GM23338 (cell line): Measurements from ENCODE around the gene MAGI1. TPM values are rescaled to one million over a fixed set of nuclear protein-coding genes. Genes with fewer than 3 reads are reported as not detected.
A peak's percentile ranks its signal among the peaks of the same experiment; 100 is the strongest.

ENCODE experiments used
- ATAC-seq: fragments of 200-7000 bp; cut with Tn5 transposase; 3 replicates; pipeline ENCODE4 v1.9.1; 2020
- DNase-seq: peaks from one replicate; pipeline ENCODE4 v3.0.0-alpha.2; 2015; ENCODE audit warnings: low spot score
- H2AFZ ChIP-seq: fragments of 200-600 bp; sonication (generic); 2 replicates; pipeline ENCODE4 v1.8.0; 2016; ENCODE audit warnings: antibody characterized with exemption, mild to moderate bottlenecking, moderate library complexity
- H3F3A ChIP-seq: fragments of 200-600 bp; sonication (generic); replicated peaks from 2 replicates; pipeline ENCODE4 v1.8.0; 2017; ENCODE audit warnings: antibody characterized with exemption, mixed run types, low read depth
- H3K27ac ChIP-seq: fragments of 200-600 bp; sonication (generic); 2 replicates; pipeline ENCODE4 v1.6.1; 2016; ENCODE audit warnings: low read depth
- H3K27me3 ChIP-seq: fragments of 200-600 bp; sonication (generic); 2 replicates; pipeline ENCODE4 v1.8.0; 2016; ENCODE audit warnings: mild to moderate bottlenecking, mixed run types, moderate library complexity; ENCODE audit not compliant: insufficient read depth
- H3K36me3 ChIP-seq: fragments of 200-600 bp; sonication (generic); 2 replicates; pipeline ENCODE4 v1.8.0; 2016; ENCODE audit warnings: mild to moderate bottlenecking; ENCODE audit not compliant: insufficient read depth
- H3K4me1 ChIP-seq: fragments of 200-600 bp; sonication (generic); 2 replicates; pipeline ENCODE4 v1.8.0; 2016; ENCODE audit warnings: mild to moderate bottlenecking, moderate library complexity; ENCODE audit not compliant: insufficient read depth
- H3K4me2 ChIP-seq: fragments of 200-600 bp; sonication (generic); 2 replicates; pipeline ENCODE4 v1.7.1; 2017; ENCODE audit warnings: mixed run types
- H3K4me3 ChIP-seq: fragments of 200-600 bp; sonication (generic); 2 replicates; pipeline ENCODE4 v1.6.1; 2016; ENCODE audit warnings: mixed run types
- H3K79me2 ChIP-seq: fragments of 200-600 bp; sonication (generic); replicated peaks from 2 replicates; pipeline ENCODE4 v1.8.0; 2017; ENCODE audit warnings: mild to moderate bottlenecking; ENCODE audit not compliant: insufficient read depth
- H3K9me2 ChIP-seq: fragments of 200-600 bp; sonication (generic); 2 replicates; pipeline ENCODE4 v1.8.0; 2017; ENCODE audit not compliant: insufficient read depth
- H4K20me1 ChIP-seq: fragments of 200-600 bp; sonication (generic); replicated peaks from 2 replicates; pipeline ENCODE4 v1.8.0; 2017; ENCODE audit warnings: mild to moderate bottlenecking; ENCODE audit not compliant: insufficient read depth
- H3K27ac Mint-ChIP-seq: 2 replicates; pipeline ENCODE4 v1.8.0; 2020; ENCODE audit warnings: inconsistent platforms, mild to moderate bottlenecking, moderate library complexity, mixed read lengths
- H3K27me3 Mint-ChIP-seq: 3 replicates; pipeline ENCODE4 v1.8.0; 2022; ENCODE audit warnings: low read depth, mild to moderate bottlenecking, moderate library complexity, mixed read lengths, inconsistent platforms; ENCODE audit not compliant: insufficient read depth, poor library complexity
- H3K36me3 Mint-ChIP-seq: 3 replicates; pipeline ENCODE4 v1.8.0; 2021; ENCODE audit warnings: low read depth, mild to moderate bottlenecking, inconsistent platforms, moderate library complexity, mixed read lengths
- H3K4me1 Mint-ChIP-seq: 3 replicates; pipeline ENCODE4 v1.8.0; 2020; ENCODE audit warnings: mild to moderate bottlenecking, inconsistent platforms, mixed read lengths
- H3K4me3 Mint-ChIP-seq: 3 replicates; pipeline ENCODE4 v1.8.0; 2021; ENCODE audit warnings: moderate library complexity, mild to moderate bottlenecking, inconsistent platforms, mixed read lengths
- H3K9me3 Mint-ChIP-seq: 3 replicates; pipeline ENCODE4 v1.8.0; 2020; ENCODE audit warnings: moderate library complexity, mild to moderate bottlenecking, inconsistent platforms, mixed read lengths
- CREB1 ChIP-seq: fragments of 250-450 bp; sonication (Bioruptor Pico); IDR thresholded peaks from 2 replicates; pipeline ENCODE4 v1.5.0; 2020; ENCODE audit warnings: low read depth, mild to moderate bottlenecking, moderate library complexity
- EZH2 ChIP-seq: fragments of 200-600 bp; sonication (generic); IDR thresholded peaks from one replicate; pipeline ENCODE4 v1.8.0; 2017; ENCODE audit warnings: antibody characterized with exemption, mild to moderate bottlenecking, low read depth; ENCODE audit not compliant: unreplicated experiment
- EZH2phosphoT487 ChIP-seq: fragments of 200-600 bp; sonication (generic); IDR thresholded peaks from one replicate; pipeline ENCODE4 v1.8.1; 2018; ENCODE audit warnings: antibody characterized with exemption; ENCODE audit not compliant: unreplicated experiment
- NANOG ChIP-seq: IDR thresholded peaks from 2 replicates; pipeline ENCODE4 v1.6.1; 2016; ENCODE audit warnings: antibody characterized with exemption, borderline replicate concordance
- POLR2AphosphoS5 ChIP-seq: IDR thresholded peaks from 2 replicates; pipeline ENCODE4 v1.6.1; 2016; ENCODE audit warnings: antibody characterized with exemption, low read depth
- STAT1 ChIP-seq: IDR thresholded peaks from one replicate; pipeline ENCODE4 v1.6.1; 2016; ENCODE audit warnings: antibody characterized with exemption; ENCODE audit not compliant: unreplicated experiment
- ZNF114 ChIP-seq: fragments of 250-450 bp; sonication (Bioruptor Pico); IDR thresholded peaks from 2 replicates; pipeline ENCODE4 v1.5.0; 2020; ENCODE audit warnings: mild to moderate bottlenecking, moderate library complexity
- polyA plus RNA-seq: library from polyadenylated mRNA; unstranded; fragments of >200 nt; fragmentation: Nextera tagmentation; extraction: Ambion mirVana; gene quantifications from 2 replicates; pipeline ENCODE4 v1.2.1, GENCODE V29; 2016
- total RNA-seq: library from RNA; depleted of rRNA; stranded (reverse); fragments of >200 nt; shearing (Covaris generic); gene quantifications from 2 replicates; pipeline ENCODE4 v1.2.3, GENCODE V29; 2014
- TF ChIP-seq, protein P1 (sequence below): IDR thresholded peaks from one replicate; pipeline ENCODE4 v1.6.1; 2018; ENCODE audit warnings: antibody characterized with exemption; ENCODE audit not compliant: unreplicated experiment
- TF ChIP-seq, protein P2 (sequence below): fragments of 250-450 bp; sonication (Bioruptor Pico); IDR thresholded peaks from 2 replicates; pipeline ENCODE4 v1.5.0; 2020; ENCODE audit warnings: mild to moderate bottlenecking, moderate library complexity
- TF ChIP-seq, protein P3 (sequence below): IDR thresholded peaks from 2 replicates; pipeline ENCODE4 v1.6.1; 2016; ENCODE audit warnings: antibody characterized with exemption

MAGI1 gene
- total and polyA plus RNA-seq, 2 experiments from 2014 or later, result 27.4 to 71.2 TPM

DNA sequence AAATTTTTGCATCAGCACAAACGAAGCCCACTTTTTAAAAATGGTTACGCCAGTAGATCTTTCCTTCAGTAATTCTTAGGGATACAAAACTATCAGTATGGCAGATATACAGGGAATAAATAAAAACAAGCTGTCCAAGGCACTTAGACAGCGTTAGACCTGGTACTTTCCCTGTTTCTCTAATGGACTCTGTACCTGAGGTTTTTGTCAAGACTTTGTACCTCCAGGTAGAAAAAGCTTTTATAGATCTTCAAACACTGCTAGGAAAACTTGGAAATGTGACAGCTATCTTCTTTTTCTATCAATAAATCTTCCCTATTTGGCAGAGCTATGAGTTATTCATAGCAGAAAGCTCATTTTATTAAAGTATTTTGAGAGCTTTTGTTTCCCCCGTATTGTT is 477.8 kb downstream of the MAGI1 start:
- Histone ChIP-seq H3K27me3 (no peaks in the 10 kb centered on the region), H3K36me3 (no peaks in the 10 kb centered on the region), H3K4me2 (no peak overlapping the region), H3K4me3 (no peak overlapping the region), H3F3A (no peaks in the 10 kb centered on the region), H3K27ac (0 out of 2 replicates have a peak overlapping the region, but pooled peaks have one; percentile 28), H4K20me1 (peaks cover 21% of the 10 kb centered on the region), H3K9me2 (no peaks in the 10 kb centered on the region), H2AFZ (no peak overlapping the region), H3K79me2 (peaks cover 95% of the 10 kb centered on the region), H3K4me1 (peaks cover 17% of the 10 kb centered on the region)
- DNase-seq (no peak), ATAC-seq (no peak)
- Mint-ChIP-seq H3K27me3 (peaks cover 8% of the 10 kb centered on the region), H3K4me3 (no peak overlapping the region), H3K36me3 (no peaks in the 10 kb centered on the region), H3K9me3 (no peaks in the 10 kb centered on the region), H3K4me1 (peaks cover 52% of the 10 kb centered on the region), H3K27ac (peak overlapping the region; percentile 59; the same call in 1 of the 2 replicates)
- TF ChIP-seq, protein P1, sequence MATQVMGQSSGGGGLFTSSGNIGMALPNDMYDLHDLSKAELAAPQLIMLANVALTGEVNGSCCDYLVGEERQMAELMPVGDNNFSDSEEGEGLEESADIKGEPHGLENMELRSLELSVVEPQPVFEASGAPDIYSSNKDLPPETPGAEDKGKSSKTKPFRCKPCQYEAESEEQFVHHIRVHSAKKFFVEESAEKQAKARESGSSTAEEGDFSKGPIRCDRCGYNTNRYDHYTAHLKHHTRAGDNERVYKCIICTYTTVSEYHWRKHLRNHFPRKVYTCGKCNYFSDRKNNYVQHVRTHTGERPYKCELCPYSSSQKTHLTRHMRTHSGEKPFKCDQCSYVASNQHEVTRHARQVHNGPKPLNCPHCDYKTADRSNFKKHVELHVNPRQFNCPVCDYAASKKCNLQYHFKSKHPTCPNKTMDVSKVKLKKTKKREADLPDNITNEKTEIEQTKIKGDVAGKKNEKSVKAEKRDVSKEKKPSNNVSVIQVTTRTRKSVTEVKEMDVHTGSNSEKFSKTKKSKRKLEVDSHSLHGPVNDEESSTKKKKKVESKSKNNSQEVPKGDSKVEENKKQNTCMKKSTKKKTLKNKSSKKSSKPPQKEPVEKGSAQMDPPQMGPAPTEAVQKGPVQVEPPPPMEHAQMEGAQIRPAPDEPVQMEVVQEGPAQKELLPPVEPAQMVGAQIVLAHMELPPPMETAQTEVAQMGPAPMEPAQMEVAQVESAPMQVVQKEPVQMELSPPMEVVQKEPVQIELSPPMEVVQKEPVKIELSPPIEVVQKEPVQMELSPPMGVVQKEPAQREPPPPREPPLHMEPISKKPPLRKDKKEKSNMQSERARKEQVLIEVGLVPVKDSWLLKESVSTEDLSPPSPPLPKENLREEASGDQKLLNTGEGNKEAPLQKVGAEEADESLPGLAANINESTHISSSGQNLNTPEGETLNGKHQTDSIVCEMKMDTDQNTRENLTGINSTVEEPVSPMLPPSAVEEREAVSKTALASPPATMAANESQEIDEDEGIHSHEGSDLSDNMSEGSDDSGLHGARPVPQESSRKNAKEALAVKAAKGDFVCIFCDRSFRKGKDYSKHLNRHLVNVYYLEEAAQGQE, result no peak
- TF ChIP-seq, protein P2, sequence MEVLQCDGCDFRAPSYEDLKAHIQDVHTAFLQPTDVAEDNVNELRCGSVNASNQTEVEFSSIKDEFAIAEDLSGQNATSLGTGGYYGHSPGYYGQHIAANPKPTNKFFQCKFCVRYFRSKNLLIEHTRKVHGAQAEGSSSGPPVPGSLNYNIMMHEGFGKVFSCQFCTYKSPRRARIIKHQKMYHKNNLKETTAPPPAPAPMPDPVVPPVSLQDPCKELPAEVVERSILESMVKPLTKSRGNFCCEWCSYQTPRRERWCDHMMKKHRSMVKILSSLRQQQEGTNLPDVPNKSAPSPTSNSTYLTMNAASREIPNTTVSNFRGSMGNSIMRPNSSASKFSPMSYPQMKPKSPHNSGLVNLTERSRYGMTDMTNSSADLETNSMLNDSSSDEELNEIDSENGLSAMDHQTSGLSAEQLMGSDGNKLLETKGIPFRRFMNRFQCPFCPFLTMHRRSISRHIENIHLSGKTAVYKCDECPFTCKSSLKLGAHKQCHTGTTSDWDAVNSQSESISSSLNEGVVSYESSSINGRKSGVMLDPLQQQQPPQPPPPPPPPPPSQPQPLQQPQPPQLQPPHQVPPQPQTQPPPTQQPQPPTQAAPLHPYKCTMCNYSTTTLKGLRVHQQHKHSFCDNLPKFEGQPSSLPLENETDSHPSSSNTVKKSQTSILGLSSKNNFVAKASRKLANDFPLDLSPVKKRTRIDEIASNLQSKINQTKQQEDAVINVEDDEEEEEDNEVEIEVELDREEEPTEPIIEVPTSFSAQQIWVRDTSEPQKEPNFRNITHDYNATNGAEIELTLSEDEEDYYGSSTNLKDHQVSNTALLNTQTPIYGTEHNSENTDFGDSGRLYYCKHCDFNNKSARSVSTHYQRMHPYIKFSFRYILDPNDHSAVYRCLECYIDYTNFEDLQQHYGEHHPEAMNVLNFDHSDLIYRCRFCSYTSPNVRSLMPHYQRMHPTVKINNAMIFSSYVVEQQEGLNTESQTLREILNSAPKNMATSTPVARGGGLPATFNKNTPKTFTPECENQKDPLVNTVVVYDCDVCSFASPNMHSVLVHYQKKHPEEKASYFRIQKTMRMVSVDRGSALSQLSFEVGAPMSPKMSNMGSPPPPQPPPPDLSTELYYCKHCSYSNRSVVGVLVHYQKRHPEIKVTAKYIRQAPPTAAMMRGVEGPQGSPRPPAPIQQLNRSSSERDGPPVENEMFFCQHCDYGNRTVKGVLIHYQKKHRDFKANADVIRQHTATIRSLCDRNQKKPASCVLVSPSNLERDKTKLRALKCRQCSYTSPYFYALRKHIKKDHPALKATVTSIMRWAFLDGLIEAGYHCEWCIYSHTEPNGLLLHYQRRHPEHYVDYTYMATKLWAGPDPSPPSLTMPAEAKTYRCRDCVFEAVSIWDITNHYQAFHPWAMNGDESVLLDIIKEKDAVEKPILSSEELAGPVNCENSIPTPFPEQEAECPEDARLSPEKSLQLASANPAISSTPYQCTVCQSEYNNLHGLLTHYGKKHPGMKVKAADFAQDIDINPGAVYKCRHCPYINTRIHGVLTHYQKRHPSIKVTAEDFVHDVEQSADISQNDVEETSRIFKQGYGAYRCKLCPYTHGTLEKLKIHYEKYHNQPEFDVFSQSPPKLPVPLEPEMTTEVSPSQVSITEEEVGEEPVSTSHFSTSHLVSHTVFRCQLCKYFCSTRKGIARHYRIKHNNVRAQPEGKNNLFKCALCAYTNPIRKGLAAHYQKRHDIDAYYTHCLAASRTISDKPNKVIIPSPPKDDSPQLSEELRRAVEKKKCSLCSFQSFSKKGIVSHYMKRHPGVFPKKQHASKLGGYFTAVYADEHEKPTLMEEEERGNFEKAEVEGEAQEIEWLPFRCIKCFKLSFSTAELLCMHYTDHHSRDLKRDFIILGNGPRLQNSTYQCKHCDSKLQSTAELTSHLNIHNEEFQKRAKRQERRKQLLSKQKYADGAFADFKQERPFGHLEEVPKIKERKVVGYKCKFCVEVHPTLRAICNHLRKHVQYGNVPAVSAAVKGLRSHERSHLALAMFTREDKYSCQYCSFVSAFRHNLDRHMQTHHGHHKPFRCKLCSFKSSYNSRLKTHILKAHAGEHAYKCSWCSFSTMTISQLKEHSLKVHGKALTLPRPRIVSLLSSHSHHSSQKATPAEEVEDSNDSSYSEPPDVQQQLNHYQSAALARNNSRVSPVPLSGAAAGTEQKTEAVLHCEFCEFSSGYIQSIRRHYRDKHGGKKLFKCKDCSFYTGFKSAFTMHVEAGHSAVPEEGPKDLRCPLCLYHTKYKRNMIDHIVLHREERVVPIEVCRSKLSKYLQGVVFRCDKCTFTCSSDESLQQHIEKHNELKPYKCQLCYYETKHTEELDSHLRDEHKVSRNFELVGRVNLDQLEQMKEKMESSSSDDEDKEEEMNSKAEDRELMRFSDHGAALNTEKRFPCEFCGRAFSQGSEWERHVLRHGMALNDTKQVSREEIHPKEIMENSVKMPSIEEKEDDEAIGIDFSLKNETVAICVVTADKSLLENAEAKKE (CRISPR knock-in tag), result no peak
- TF ChIP-seq STAT1, result no peak
- no peak for TF ChIP-seq POLR2AphosphoS5
- no peak for TF ChIP-seq ZNF114 (CRISPR knock-in tag)
- TF ChIP-seq NANOG, result no peak
- no peak for TF ChIP-seq EZH2phosphoT487
- TF ChIP-seq, protein P3, sequence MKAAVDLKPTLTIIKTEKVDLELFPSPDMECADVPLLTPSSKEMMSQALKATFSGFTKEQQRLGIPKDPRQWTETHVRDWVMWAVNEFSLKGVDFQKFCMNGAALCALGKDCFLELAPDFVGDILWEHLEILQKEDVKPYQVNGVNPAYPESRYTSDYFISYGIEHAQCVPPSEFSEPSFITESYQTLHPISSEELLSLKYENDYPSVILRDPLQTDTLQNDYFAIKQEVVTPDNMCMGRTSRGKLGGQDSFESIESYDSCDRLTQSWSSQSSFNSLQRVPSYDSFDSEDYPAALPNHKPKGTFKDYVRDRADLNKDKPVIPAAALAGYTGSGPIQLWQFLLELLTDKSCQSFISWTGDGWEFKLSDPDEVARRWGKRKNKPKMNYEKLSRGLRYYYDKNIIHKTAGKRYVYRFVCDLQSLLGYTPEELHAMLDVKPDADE, result no peak
- TF ChIP-seq CREB1 (CRISPR knock-in tag), result no peak
- no peak for TF ChIP-seq EZH2
